Liver (tissue), 3 donors: ENCODE data around the gene DIPK1B.

ENCODE experiments used
- SP1 ChIP-seq: IDR thresholded peaks from 2 replicates; pipeline ENCODE4 v1.6.1; 2018; ENCODE audit warnings: antibody characterized with exemption, mild to moderate bottlenecking
- TF ChIP-seq, protein P1 (sequence below): fragments of 150-350 bp; IDR thresholded peaks from 2 replicates; pipeline ENCODE4 v1.5.1; 2017; ENCODE audit warnings: improper control_type of control experiment, low read depth, low read length; ENCODE audit not compliant: missing input control
- TF ChIP-seq, protein P2 (sequence below): IDR thresholded peaks from 2 replicates; pipeline ENCODE4 v1.6.1; 2016; ENCODE audit warnings: antibody characterized with exemption
- donor health status: healthy.
- donor health status: healthy.

DNA sequence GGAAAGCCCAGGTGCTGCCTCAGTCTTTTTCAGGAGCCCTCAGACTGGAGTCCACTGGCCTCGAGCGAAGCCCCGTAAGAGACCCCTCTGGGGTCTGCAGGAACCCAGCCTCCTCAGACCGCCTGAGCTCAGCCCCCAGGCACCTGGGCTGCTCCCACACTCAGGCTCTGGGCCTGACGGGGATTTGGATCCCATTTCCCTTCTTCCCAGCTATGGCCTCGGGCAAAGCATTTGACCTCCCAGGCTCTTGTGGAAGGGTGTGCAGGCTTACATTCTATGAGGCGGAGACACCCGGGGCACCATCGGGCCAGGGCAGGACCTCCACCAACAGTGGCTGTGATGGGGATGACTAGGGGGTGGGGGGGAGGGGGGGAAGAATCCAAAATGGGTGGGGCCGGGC is 29.7 kb upstream of the DIPK1B start:
- TF ChIP-seq, protein P1, sequence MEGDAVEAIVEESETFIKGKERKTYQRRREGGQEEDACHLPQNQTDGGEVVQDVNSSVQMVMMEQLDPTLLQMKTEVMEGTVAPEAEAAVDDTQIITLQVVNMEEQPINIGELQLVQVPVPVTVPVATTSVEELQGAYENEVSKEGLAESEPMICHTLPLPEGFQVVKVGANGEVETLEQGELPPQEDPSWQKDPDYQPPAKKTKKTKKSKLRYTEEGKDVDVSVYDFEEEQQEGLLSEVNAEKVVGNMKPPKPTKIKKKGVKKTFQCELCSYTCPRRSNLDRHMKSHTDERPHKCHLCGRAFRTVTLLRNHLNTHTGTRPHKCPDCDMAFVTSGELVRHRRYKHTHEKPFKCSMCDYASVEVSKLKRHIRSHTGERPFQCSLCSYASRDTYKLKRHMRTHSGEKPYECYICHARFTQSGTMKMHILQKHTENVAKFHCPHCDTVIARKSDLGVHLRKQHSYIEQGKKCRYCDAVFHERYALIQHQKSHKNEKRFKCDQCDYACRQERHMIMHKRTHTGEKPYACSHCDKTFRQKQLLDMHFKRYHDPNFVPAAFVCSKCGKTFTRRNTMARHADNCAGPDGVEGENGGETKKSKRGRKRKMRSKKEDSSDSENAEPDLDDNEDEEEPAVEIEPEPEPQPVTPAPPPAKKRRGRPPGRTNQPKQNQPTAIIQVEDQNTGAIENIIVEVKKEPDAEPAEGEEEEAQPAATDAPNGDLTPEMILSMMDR: no peak
- no peak for TF ChIP-seq SP1
- TF ChIP-seq, protein P2, sequence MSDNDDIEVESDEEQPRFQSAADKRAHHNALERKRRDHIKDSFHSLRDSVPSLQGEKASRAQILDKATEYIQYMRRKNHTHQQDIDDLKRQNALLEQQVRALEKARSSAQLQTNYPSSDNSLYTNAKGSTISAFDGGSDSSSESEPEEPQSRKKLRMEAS: no peak
